ENCODE measurements around the gene EXOSC3. TPM values are rescaled to one million over a fixed set of nuclear protein-coding genes. Genes with fewer than 3 reads are reported as not detected.

The EXOSC3 gene
- 66.7 to 92.3 TPM (median 86.7 TPM) in 5 replicates for total RNA-seq (2022; extraction: Qiagen RNA extraction; ENCODE audit: low read depth)

DNA sequence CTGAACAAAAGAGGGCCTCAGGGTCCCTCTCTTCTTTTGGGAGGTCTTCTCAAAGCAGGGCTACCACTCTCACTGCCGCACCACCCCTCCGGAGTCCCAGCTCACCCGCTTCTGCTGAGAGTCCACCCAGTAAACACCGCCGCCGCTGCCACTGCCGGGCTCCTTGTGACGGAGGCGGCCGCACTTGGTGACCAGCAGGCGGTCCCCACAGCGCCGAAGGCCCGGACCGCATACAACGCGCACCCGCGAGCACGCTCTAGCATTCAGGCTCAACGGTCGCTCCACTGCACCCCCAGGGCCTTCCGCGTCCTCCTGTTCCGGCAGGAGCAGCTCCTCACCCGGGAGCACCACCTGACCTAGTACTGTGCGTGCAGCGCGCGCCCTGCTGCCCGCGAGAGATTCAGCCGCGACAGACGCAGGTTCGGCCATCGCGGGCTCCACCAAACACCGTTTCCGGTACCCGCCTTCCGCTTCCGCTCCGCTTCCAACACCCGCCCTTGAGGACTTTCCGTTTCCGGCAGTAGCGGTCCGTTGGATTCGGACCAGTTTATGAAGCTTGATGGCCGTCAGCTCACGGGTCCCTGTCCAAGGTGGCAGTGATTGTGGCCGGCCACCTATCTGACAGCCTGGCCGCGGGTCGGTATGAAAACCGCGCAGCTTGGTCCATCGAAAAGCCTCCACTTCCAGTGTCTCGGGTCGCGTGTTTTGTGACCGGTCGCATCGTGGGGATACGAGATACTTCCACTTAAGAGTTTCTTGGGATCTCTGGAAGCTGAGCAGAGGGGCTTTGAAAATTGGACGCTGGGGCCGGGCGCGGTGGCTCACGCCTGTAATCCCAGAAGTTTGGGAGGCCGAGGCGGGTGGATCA lies at the start of gene EXOSC3:
TSS of gene EXOSC3 (minus strand) at position 449 of the 868 bp plus-strand sequence. CDS start at position 429, 20 bp downstream.

DNA sequence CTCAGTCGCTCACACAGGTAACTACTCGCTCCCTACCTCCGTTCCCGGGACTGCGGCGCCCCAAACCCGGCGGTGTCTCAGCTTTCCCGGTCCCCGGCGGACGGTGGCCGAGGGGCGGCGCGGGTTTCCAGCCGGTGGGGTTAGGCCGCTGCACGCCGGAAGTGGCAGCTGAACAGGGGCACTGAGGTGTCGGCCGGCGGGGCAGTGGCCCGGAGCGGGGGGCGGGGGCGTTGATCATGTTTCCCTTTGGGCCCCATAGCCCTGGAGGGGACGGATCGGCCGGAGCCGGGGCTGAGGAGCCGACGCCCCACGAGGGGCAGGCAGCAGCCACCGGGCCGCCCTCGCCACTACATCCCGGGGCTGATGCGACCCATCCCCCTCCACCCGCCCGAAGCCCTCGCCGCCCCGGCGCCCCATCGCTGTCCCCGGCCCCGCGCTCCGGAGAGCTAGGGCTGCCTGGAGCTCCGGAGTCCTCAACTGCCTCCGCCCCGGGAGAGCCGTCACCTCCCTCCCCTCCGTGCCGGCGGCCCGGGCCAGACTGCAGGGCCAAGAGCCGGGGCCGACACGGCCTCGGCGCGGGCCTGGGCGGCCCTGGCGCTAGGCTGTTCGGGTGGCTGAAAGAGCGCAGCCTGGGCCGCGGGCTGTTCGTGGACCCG lies 15.9 kb upstream of the EXOSC3 start, which contains the start of gene DCAF10:
TSS of gene DCAF10 (plus strand) at position 167 of the 656 bp plus-strand sequence. CDS start at position 237, 70 bp downstream.

DNA sequence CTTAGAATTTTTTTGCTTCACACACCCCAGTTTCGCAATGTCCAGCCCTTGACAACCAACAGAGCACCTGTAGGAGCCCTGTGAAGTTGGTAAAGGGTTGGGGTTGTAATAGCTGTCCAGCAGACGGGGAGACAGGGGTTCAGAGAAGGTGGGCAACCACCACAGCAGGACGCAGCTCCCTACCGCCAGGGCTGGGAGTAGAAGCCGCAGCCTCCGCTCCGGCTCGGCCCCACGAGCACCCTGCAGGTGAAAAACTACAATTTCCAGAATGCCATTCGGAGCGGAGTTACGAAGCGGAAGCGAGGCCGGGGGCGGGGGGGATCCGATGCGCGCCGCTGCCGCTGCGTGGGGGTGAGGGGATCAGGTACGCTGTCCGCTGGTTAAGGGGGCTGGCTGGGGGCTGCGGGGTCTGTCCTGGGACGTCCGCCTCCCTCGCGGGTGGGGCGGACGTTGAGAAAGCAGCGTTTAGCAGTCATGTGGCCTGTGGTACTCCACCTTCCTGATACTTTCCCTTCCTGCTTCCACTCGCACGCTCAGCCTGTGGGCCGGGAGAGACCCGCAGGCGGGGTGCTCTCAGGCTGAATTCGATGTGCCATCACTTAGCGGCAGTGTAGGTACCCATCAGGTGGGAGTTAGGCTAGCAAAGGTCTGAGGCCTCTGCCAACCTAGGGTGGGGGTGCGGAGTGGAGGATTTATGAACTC lies 31.2 kb downstream of the EXOSC3 start, which contains the start of gene TRMT10B:
TSS of gene TRMT10B (plus strand) at position 317 of the 702 bp plus-strand sequence. CDS start 8,127 bp downstream, outside the sequence.

Other genes starting within 250 kb of the EXOSC3 start
- gene FBXO10, start 208.7 kb downstream of the EXOSC3 start, total RNA-seq (2022; extraction: Qiagen RNA extraction; ENCODE audit: low read depth): 5.7 to 8.4 TPM (median 7.2 TPM) in 5 replicates
- gene TOMM5, start 192.5 kb downstream of the EXOSC3 start, total RNA-seq (2022; extraction: Qiagen RNA extraction; ENCODE audit: low read depth): 322 to 345 TPM (median 337 TPM) in 5 replicates
- 0.02 to 0.04 TPM (median 0.03 TPM) in 4 of 5 replicates, not detected in the other for gene FRMPD1, start 134.1 kb downstream of the EXOSC3 start, total RNA-seq (2022; extraction: Qiagen RNA extraction; ENCODE audit: low read depth)
- gene TRMT10B, start 31.3 kb downstream of the EXOSC3 start, total RNA-seq (2022; extraction: Qiagen RNA extraction; ENCODE audit: low read depth): 5.6 to 6.8 TPM (median 5.8 TPM) in 5 replicates
- 9.4 to 17.6 TPM (median 13.8 TPM) in 5 replicates for gene DCAF10, start 15.7 kb upstream of the EXOSC3 start, total RNA-seq (2022; extraction: Qiagen RNA extraction; ENCODE audit: low read depth)
- 20.1 to 23.5 TPM (median 20.5 TPM) in 5 replicates for gene SLC25A51, start 119.1 kb upstream of the EXOSC3 start, total RNA-seq (2022; extraction: Qiagen RNA extraction; ENCODE audit: low read depth)